ENCODE data around the gene BICC1. TPM values are rescaled to one million over a fixed set of nuclear protein-coding genes. Genes with fewer than 3 reads are reported as not detected.

Gene BICC1
- total and polyA plus RNA-seq, 2 experiments from 2014 or later: 5.8 to 20.4 TPM

- 87% methylated on average over 4 of the region's 4 CpGs for WGBS (ENCODE audit: low lambda C conversion rate, missing lambda C conversion rate)
- Histone ChIP-seq H4K20me1 (ENCODE audit: insufficient read depth, poor library complexity, severe bottlenecking) (no peaks in the 10 kb centered on the region), H3K4me1 (ENCODE audit: insufficient read depth) (no peaks in the 10 kb centered on the region), H3K4me2 (no peak overlapping the region), H3K36me3 (replicated peaks; ENCODE audit: insufficient read depth, low read depth) (no peaks in the 10 kb centered on the region), H3K79me2 (no peaks in the 10 kb centered on the region), H3K4me3 (no peak overlapping the region), H3K27me3 (no peaks in the 10 kb centered on the region), H2AFZ (no peak overlapping the region), H3K9me3 (ENCODE audit: low read depth) (no peaks in the 10 kb centered on the region), H3K9me2 (replicated peaks; ENCODE audit: insufficient read depth) (no peaks in the 10 kb centered on the region), H3K27ac (no peak overlapping the region)
- no peak for TF ChIP-seq EZH2 (IDR thresholded peaks at IDR 0.05; ENCODE audit: borderline replicate concordance)
- TF ChIP-seq CTCF (IDR thresholded peaks at IDR 0.05; ENCODE audit: poor library complexity): no peak
- no peak for TF ChIP-seq EZH2phosphoT487 (IDR thresholded peaks at IDR 0.05; ENCODE audit: low read depth, severe bottlenecking, unreplicated experiment)
- DNase-seq (ENCODE audit: low spot score): no peak
These were observed 357.4 kb downstream of the BICC1 start for GRCh38 chr10:58870070-58870469.

GRCh38 chr10:58873161-58873560 is 360.5 kb downstream of the BICC1 start:
- Histone ChIP-seq H3K79me2 (no peaks in the 10 kb centered on the region), H3K27ac (no peak overlapping the region), H2AFZ (no peak overlapping the region), H3K9me3 (ENCODE audit: low read depth) (no peaks in the 10 kb centered on the region), H3K4me1 (ENCODE audit: insufficient read depth) (no peaks in the 10 kb centered on the region), H3K36me3 (replicated peaks; ENCODE audit: insufficient read depth, low read depth) (no peaks in the 10 kb centered on the region), H4K20me1 (ENCODE audit: insufficient read depth, poor library complexity, severe bottlenecking) (no peaks in the 10 kb centered on the region), H3K4me3 (no peak overlapping the region), H3K9me2 (replicated peaks; ENCODE audit: insufficient read depth) (no peaks in the 10 kb centered on the region), H3K4me2 (no peak overlapping the region), H3K27me3 (no peaks in the 10 kb centered on the region)
- no peak for DNase-seq (ENCODE audit: low spot score)
- WGBS (ENCODE audit: low lambda C conversion rate, missing lambda C conversion rate): 30% methylated on average over 2 of the region's 2 CpGs
- no peak for TF ChIP-seq EZH2phosphoT487 (IDR thresholded peaks at IDR 0.05; ENCODE audit: low read depth, severe bottlenecking, unreplicated experiment)
- no peak for TF ChIP-seq EZH2 (IDR thresholded peaks at IDR 0.05; ENCODE audit: borderline replicate concordance)
- no peak for TF ChIP-seq CTCF (IDR thresholded peaks at IDR 0.05; ENCODE audit: poor library complexity)

Other genes starting within 250 kb of the BICC1 start
- gene IPMK, start 245.0 kb upstream of the BICC1 start, total RNA-seq: 15.1 and 17.5 TPM in 2 replicates
- 2.9 and 3.5 TPM in 2 replicates for gene IPMK, start 245.0 kb upstream of the BICC1 start, polyA plus RNA-seq
- 37.8 and 47.0 TPM in 2 replicates for gene CISD1, start 243.7 kb upstream of the BICC1 start, total RNA-seq
- gene CISD1, start 243.7 kb upstream of the BICC1 start, polyA plus RNA-seq: 94.4 and 95.9 TPM in 2 replicates
- 26.6 and 28.7 TPM in 2 replicates for gene UBE2D1, start 177.9 kb upstream of the BICC1 start, total RNA-seq
- gene UBE2D1, start 177.9 kb upstream of the BICC1 start, polyA plus RNA-seq: 19.2 and 22.1 TPM in 2 replicates
- gene TFAM, start 127.5 kb upstream of the BICC1 start, total RNA-seq: 26.0 and 41.6 TPM in 2 replicates
- 23.6 and 27.7 TPM in 2 replicates for gene TFAM, start 127.5 kb upstream of the BICC1 start, polyA plus RNA-seq